NCI-H524 (cell line): Measurements from ENCODE around the gene WASF3.

Experiments
- DNase-seq, 2 experiments: peaks; one replicate each; lab custom pipeline; 2025; lab: John Stamatoyannopoulos, UW

The WASF3 gene

GRCh38 chr13:26541678-26542568, 15.6 kb upstream of the WASF3 start:
- peak; percentile 75 to 85 for DNase-seq

GRCh38 chr13:26544707-26545106, 12.8 kb upstream of the WASF3 start:
- DNase-seq = no peak

- DNase-seq = no peak
Measured at GRCh38 chr13:26548205-26548765, 9.2 kb upstream of the WASF3 start.

- DNase-seq = no peak
Measured at GRCh38 chr13:26549713-26550112, 7.8 kb upstream of the WASF3 start.

GRCh38 chr13:26551255-26551860, 6.1 kb upstream of the WASF3 start:
- no peak for DNase-seq

- no peak for DNase-seq
Measured at GRCh38 chr13:26555413-26555812, 2.1 kb upstream of the WASF3 start.

GRCh38 chr13:26557051-26557392, 461 bp upstream of the WASF3 start:
- DNase-seq = peak in 1 of 2 experiments; percentile 61

GRCh38 chr13:26558074-26558805, 757 bp downstream of the WASF3 start:
- peak; percentile 19 to 53 for DNase-seq

- no peak for DNase-seq
Measured at GRCh38 chr13:26558987-26559386, 1.5 kb downstream of the WASF3 start.

GRCh38 chr13:26560456-26560855, 3.0 kb downstream of the WASF3 start:
- DNase-seq = no peak

- no peak for DNase-seq
Measured at GRCh38 chr13:26561067-26561466, 3.6 kb downstream of the WASF3 start.

GRCh38 chr13:26561651-26562511, 4.4 kb downstream of the WASF3 start:
- DNase-seq = peak in 1 of 2 experiments; percentile 44

GRCh38 chr13:26562512-26562890, 5.0 kb downstream of the WASF3 start:
- peak in 1 of 2 experiments; percentile 56 for DNase-seq

- DNase-seq = no peak
Measured at GRCh38 chr13:26563713-26564112, 6.2 kb downstream of the WASF3 start.

GRCh38 chr13:26568132-26568815, 10.8 kb downstream of the WASF3 start:
- no peak for DNase-seq

GRCh38 chr13:26571518-26571917, 14.0 kb downstream of the WASF3 start:
- no peak for DNase-seq

- DNase-seq = no peak
Measured at GRCh38 chr13:26575244-26575643, 17.8 kb downstream of the WASF3 start.

GRCh38 chr13:26579580-26579979, 22.1 kb downstream of the WASF3 start:
- no peak for DNase-seq

GRCh38 chr13:26583662-26584061, 26.2 kb downstream of the WASF3 start:
- DNase-seq = peak; percentile 36 to 65

GRCh38 chr13:26584713-26585112, 27.2 kb downstream of the WASF3 start:
- DNase-seq = no peak

- peak in 1 of 2 experiments; percentile 49 for DNase-seq
Measured at GRCh38 chr13:26585136-26585535, 27.7 kb downstream of the WASF3 start.
